Astrocyte (in vitro differentiated cells and primary cell): ENCODE results near the gene MMP26. TPM values are rescaled to one million over a fixed set of nuclear protein-coding genes. Genes with fewer than 3 reads are reported as not detected.

Experiments used
- DNase-seq: peaks from one replicate; pipeline ENCODE4 v3.0.0-alpha.2; 2010; ENCODE audit warnings: low read depth
- FAIRE-seq: peaks from 2 replicates; lab custom pipeline; 2011; peaks lifted over from hg19 to GRCh38; lab: Jason Lieb, UNC
- H2AFZ ChIP-seq: 2 replicates; pipeline ENCODE4 v1.6.0; 2012; ENCODE audit warnings: low read depth, low read length, inconsistent platforms
- H3K27ac ChIP-seq: 2 replicates; pipeline ENCODE4 v1.5.1; 2011; ENCODE audit warnings: low read depth, low read length, inconsistent platforms
- H3K27me3 ChIP-seq: 2 replicates; pipeline ENCODE4 v1.6.0; 2011; ENCODE audit warnings: low read length, inconsistent platforms; ENCODE audit not compliant: insufficient read depth
- H3K36me3 ChIP-seq: 2 replicates; pipeline ENCODE4 v1.5.1; 2011; ENCODE audit warnings: low read length, inconsistent platforms; ENCODE audit not compliant: insufficient read depth
- H3K4me1 ChIP-seq: 2 replicates; pipeline ENCODE4 v1.5.1; 2011; ENCODE audit warnings: low read length, inconsistent platforms; ENCODE audit not compliant: insufficient read depth
- H3K4me2 ChIP-seq: 2 replicates; pipeline ENCODE4 v1.6.0; 2012; ENCODE audit warnings: low read length, inconsistent platforms
- H3K4me3 ChIP-seq: 2 replicates; pipeline ENCODE4 v1.5.1; 2011; ENCODE audit warnings: low read depth, mild to moderate bottlenecking, low read length, inconsistent platforms; ENCODE audit not compliant: insufficient read depth
- H3K79me2 ChIP-seq: 2 replicates; pipeline ENCODE4 v1.6.0; 2012; ENCODE audit warnings: mild to moderate bottlenecking, low read length, inconsistent platforms; ENCODE audit not compliant: insufficient read depth
- H3K9ac ChIP-seq: 2 replicates; pipeline ENCODE4 v1.6.0; 2012; ENCODE audit warnings: mild to moderate bottlenecking, low read length, inconsistent platforms
- H3K9me3 ChIP-seq: 2 replicates; pipeline ENCODE4 v1.5.1; 2012; ENCODE audit warnings: low read depth, mild to moderate bottlenecking, low read length, inconsistent platforms; ENCODE audit not compliant: insufficient read depth
- H4K20me1 ChIP-seq: 2 replicates; pipeline ENCODE4 v1.6.0; 2012; ENCODE audit warnings: low read length, inconsistent platforms; ENCODE audit not compliant: insufficient read depth
- H3K27ac Mint-ChIP-seq: one replicate; pipeline ENCODE4 v1.8.0; 2021; ENCODE audit warnings: mild to moderate bottlenecking, mixed read lengths; ENCODE audit not compliant: unreplicated experiment
- H3K27me3 Mint-ChIP-seq: one replicate; pipeline ENCODE4 v1.8.0; 2021; ENCODE audit warnings: low read depth, mixed read lengths; ENCODE audit not compliant: unreplicated experiment
- H3K36me3 Mint-ChIP-seq: one replicate; pipeline ENCODE4 v1.8.0; 2021; ENCODE audit warnings: low read depth, mixed read lengths; ENCODE audit not compliant: unreplicated experiment
- H3K4me1 Mint-ChIP-seq: one replicate; pipeline ENCODE4 v1.8.0; 2021; ENCODE audit warnings: low read depth, mixed read lengths; ENCODE audit not compliant: unreplicated experiment
- H3K4me3 Mint-ChIP-seq: one replicate; pipeline ENCODE4 v1.8.0; 2021; ENCODE audit warnings: mild to moderate bottlenecking, moderate library complexity, mixed read lengths; ENCODE audit not compliant: unreplicated experiment
- H3K9me3 Mint-ChIP-seq: one replicate; pipeline ENCODE4 v1.8.0; 2021; ENCODE audit warnings: mild to moderate bottlenecking, mixed read lengths; ENCODE audit not compliant: unreplicated experiment
- CTCF ChIP-seq: IDR thresholded peaks from 2 replicates; pipeline ENCODE4 v1.5.1; 2011; ENCODE audit warnings: low read depth, mild to moderate bottlenecking, inconsistent platforms, low read length, moderate library complexity; ENCODE audit not compliant: insufficient read depth
- EZH2 ChIP-seq: IDR thresholded peaks from 2 replicates; pipeline ENCODE4 v1.6.1; 2012; ENCODE audit warnings: mild to moderate bottlenecking, low read length, inconsistent platforms; ENCODE audit not compliant: insufficient read depth
- total RNA-seq: library from RNA; stranded (reverse); gene quantifications from 2 replicates; pipeline ENCODE4 v1.2.1, GENCODE V29; 2021

MMP26 gene
- total RNA-seq, 1 donor from 2014 or later: not detected

- H2AFZ ChIP-seq: no peak overlapping the region
Measured at GRCh38 chr11:4695442-4695841, 9.1 kb upstream of the MMP26 start.

GRCh38 chr11:4697585-4697984 is 7.0 kb upstream of the MMP26 start, which contains the start of gene OR51E2:
Gene OR51E2 (minus strand): TSS chr11:4697853. CDS start chr11:4682711, 15,142 bp downstream.
- FAIRE-seq (no peak), DNase-seq (peak; percentile 2)
- Mint-ChIP-seq H3K4me3 (no peak within 1 kb of the TSS), H3K9me3 (no peaks in the 10 kb centered on the region), H3K27ac (peak within 1 kb of the TSS; percentile 50), H3K36me3 (no peaks in the 10 kb centered on the region), H3K4me1 (peaks cover 4% of the 10 kb centered on the region), H3K27me3 (no peaks in the 10 kb centered on the region)
- no peaks in the 10 kb centered on the region for H3K36me3 ChIP-seq
- H4K20me1 ChIP-seq: no peaks in the 10 kb centered on the region
- H3K4me1 ChIP-seq: no peaks in the 10 kb centered on the region
- TF ChIP-seq EZH2 (no peak), CTCF (no peak)
- no peak within 1 kb of the TSS for H3K4me2 ChIP-seq
- no peak within 1 kb of the TSS for H3K4me3 ChIP-seq
- H3K79me2 ChIP-seq: no peaks in the 10 kb centered on the region
- no peaks in the 10 kb centered on the region for H3K27me3 ChIP-seq
- H3K27ac ChIP-seq: no peak within 1 kb of the TSS
- H3K9ac ChIP-seq: no peak within 1 kb of the TSS
- H3K9me3 ChIP-seq: no peaks in the 10 kb centered on the region
- H2AFZ ChIP-seq: no peak within 1 kb of the TSS

More at GRCh38 chr11:4695442-4695841, 9.1 kb upstream of the MMP26 start:
- Histone ChIP-seq H3K9ac (no peak overlapping the region), H3K27ac (no peak overlapping the region), H3K9me3 (no peaks in the 10 kb centered on the region), H3K4me2 (no peak overlapping the region), H4K20me1 (no peaks in the 10 kb centered on the region), H3K79me2 (no peaks in the 10 kb centered on the region), H3K4me3 (no peak overlapping the region), H3K4me1 (no peaks in the 10 kb centered on the region), H3K27me3 (no peaks in the 10 kb centered on the region), H3K36me3 (no peaks in the 10 kb centered on the region)
- TF ChIP-seq EZH2 (no peak), CTCF (no peak)
- H3K4me3 Mint-ChIP-seq: no peak overlapping the region
- H3K27me3 Mint-ChIP-seq: no peaks in the 10 kb centered on the region
- DNase-seq: peak; percentile 3
- H3K4me1 Mint-ChIP-seq: peaks cover 4% of the 10 kb centered on the region
- no peaks in the 10 kb centered on the region for H3K36me3 Mint-ChIP-seq
- no peak overlapping the region for H3K27ac Mint-ChIP-seq
- no peaks in the 10 kb centered on the region for H3K9me3 Mint-ChIP-seq
- FAIRE-seq: no peak

- Histone ChIP-seq H4K20me1 (no peaks in the 10 kb centered on the region), H3K79me2 (no peaks in the 10 kb centered on the region), H3K9me3 (no peaks in the 10 kb centered on the region), H3K27ac (no peak overlapping the region), H3K4me3 (no peak overlapping the region), H3K27me3 (no peaks in the 10 kb centered on the region), H3K4me2 (no peak overlapping the region), H3K9ac (no peak overlapping the region), H3K4me1 (no peaks in the 10 kb centered on the region), H3K36me3 (no peaks in the 10 kb centered on the region), H2AFZ (no peak overlapping the region)
- Mint-ChIP-seq H3K27ac (no peak overlapping the region), H3K36me3 (no peaks in the 10 kb centered on the region), H3K4me3 (no peak overlapping the region), H3K9me3 (no peaks in the 10 kb centered on the region), H3K4me1 (peaks cover 5% of the 10 kb centered on the region), H3K27me3 (no peaks in the 10 kb centered on the region)
- DNase-seq: no peak
- TF ChIP-seq CTCF (no peak), EZH2 (no peak)
- peak; percentile 34 for FAIRE-seq
Measured at GRCh38 chr11:4699697-4700435, 4.7 kb upstream of the MMP26 start.
